Measurements from ENCODE around the gene UXT.
"Not testable (repeated sequence)": the region's sequence is repeated elsewhere in the genome, so short reads cannot be mapped to it uniquely, and the experiment has no call there.

The UXT gene

GRCh38 chrX:47675959-47676859 is 17.2 kb upstream of the UXT start:
- WGBS, 2 experiments: 79 to 93% methylated on average over 7 of the region's 7 CpGs
- not testable (repeated sequence) for H3K4me1 ChIP-seq (ENCODE audit: control insufficient read depth, insufficient read depth, low read length); H3K36me3 ChIP-seq (ENCODE audit: control insufficient read depth, insufficient read depth, low read length); H3K27ac ChIP-seq (ENCODE audit: insufficient read depth, low read depth, low read length, poor library complexity, severe bottlenecking); H3K9me3 ChIP-seq (ENCODE audit: control insufficient read depth, low read length); H3K4me3 ChIP-seq (ENCODE audit: insufficient read depth, low read depth, low read length); H3K27me3 ChIP-seq (ENCODE audit: control insufficient read depth, insufficient read depth, low read length, poor library complexity, severe bottlenecking)

- H3K27ac ChIP-seq (ENCODE audit: insufficient read depth, low read depth, low read length, poor library complexity, severe bottlenecking): no peak overlapping the region
- no peaks in the 10 kb centered on the region for H3K36me3 ChIP-seq (ENCODE audit: control insufficient read depth, insufficient read depth, low read length)
- H3K4me1 ChIP-seq (ENCODE audit: control insufficient read depth, insufficient read depth, low read length): no peaks in the 10 kb centered on the region
- WGBS, 2 experiments: 98 to 99% methylated on average over 4 to 5 of the region's 5 CpGs
- no peaks in the 10 kb centered on the region for H3K9me3 ChIP-seq (ENCODE audit: control insufficient read depth, low read length)
- H3K27me3 ChIP-seq (ENCODE audit: control insufficient read depth, insufficient read depth, low read length, poor library complexity, severe bottlenecking): no peaks in the 10 kb centered on the region
- H3K4me3 ChIP-seq (ENCODE audit: insufficient read depth, low read depth, low read length): no peak overlapping the region
Observed at GRCh38 chrX:47674776-47675175, 15.8 kb upstream of the UXT start.

DNA sequence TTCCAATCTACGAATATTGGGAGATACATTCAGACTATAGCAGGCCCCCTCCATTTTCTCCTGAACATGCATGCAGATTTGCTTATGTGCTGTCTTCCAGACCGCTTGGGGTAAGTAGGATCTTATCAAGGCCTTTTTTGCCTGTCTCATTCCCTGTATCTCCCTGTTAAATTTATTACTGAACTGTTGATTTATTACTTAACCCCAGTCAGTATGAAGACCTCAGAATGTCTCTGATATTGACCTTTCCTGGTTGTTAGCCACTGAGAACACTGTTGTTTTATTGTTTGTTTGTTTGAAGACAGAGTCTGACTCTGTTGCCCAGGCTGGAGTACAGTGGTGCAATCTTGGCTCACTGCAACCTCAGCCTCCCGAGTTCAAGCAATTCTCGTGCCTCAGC is 6.8 kb upstream of the UXT start:
- H3K36me3 ChIP-seq (ENCODE audit: control insufficient read depth, insufficient read depth, low read length); H3K27me3 ChIP-seq (ENCODE audit: control insufficient read depth, insufficient read depth, low read length, poor library complexity, severe bottlenecking); H3K4me1 ChIP-seq (ENCODE audit: control insufficient read depth, insufficient read depth, low read length); H3K4me3 ChIP-seq (ENCODE audit: insufficient read depth, low read depth, low read length); H3K9me3 ChIP-seq (ENCODE audit: control insufficient read depth, low read length); H3K27ac ChIP-seq (ENCODE audit: insufficient read depth, low read depth, low read length, poor library complexity, severe bottlenecking): not testable (repeated sequence)
- WGBS, 2 experiments: 96 to 97% methylated on average over 3 to 4 of the region's 4 CpGs

- no peak overlapping the region for H3K27ac ChIP-seq (ENCODE audit: insufficient read depth, low read depth, low read length, poor library complexity, severe bottlenecking)
Observed at GRCh38 chrX:47664737-47665136, 5.8 kb upstream of the UXT start.

DNA sequence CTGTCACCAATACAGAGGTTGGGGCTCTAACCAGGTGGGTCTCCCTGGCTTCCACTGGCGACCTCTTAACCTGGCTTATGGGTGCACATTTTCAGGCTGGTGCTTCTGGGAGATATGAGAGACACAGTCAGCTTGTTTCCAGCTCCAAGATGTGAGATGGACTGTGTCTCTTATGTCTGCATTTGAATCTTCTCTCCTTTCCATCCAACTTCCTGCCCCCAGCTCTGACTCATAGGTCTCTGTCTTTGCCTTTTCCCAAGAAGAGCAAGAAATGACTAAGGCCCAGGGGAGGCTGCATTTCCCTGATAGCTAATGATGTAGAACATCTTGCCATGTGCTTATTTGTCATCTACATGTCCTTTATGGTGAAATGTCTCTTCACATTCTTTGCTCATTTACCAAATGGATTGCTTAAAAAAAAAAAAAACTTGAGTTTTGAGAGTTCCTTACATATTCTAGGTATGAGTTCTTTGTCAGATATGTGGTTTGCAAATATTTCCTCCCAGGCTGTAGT is 3.2 kb upstream of the UXT start:
- 78 to 85% methylated on average over 1 of the region's 1 CpG for WGBS, 2 experiments
- H3K4me3 ChIP-seq (ENCODE audit: insufficient read depth, low read depth, low read length): no peak overlapping the region
- no peaks in the 10 kb centered on the region for H3K4me1 ChIP-seq (ENCODE audit: control insufficient read depth, insufficient read depth, low read length)
- no peaks in the 10 kb centered on the region for H3K36me3 ChIP-seq (ENCODE audit: control insufficient read depth, insufficient read depth, low read length)
- H3K27me3 ChIP-seq (ENCODE audit: control insufficient read depth, insufficient read depth, low read length, poor library complexity, severe bottlenecking): no peaks in the 10 kb centered on the region
- H3K9me3 ChIP-seq (ENCODE audit: control insufficient read depth, low read length): no peaks in the 10 kb centered on the region
- H3K27ac ChIP-seq (ENCODE audit: insufficient read depth, low read depth, low read length, poor library complexity, severe bottlenecking): no peak overlapping the region

More at GRCh38 chrX:47664737-47665136, 5.8 kb upstream of the UXT start:
- H3K36me3 ChIP-seq (ENCODE audit: control insufficient read depth, insufficient read depth, low read length): no peaks in the 10 kb centered on the region
- no peaks in the 10 kb centered on the region for H3K27me3 ChIP-seq (ENCODE audit: control insufficient read depth, insufficient read depth, low read length, poor library complexity, severe bottlenecking)
- no peaks in the 10 kb centered on the region for H3K9me3 ChIP-seq (ENCODE audit: control insufficient read depth, low read length)
- H3K4me1 ChIP-seq (ENCODE audit: control insufficient read depth, insufficient read depth, low read length): no peaks in the 10 kb centered on the region
- no peak overlapping the region for H3K4me3 ChIP-seq (ENCODE audit: insufficient read depth, low read depth, low read length)
- WGBS, 2 experiments: 89 to 98% methylated on average over 3 to 5 of the region's 5 CpGs

GRCh38 chrX:47661539-47661938 is 2.6 kb upstream of the UXT start:
- no peaks in the 10 kb centered on the region for H3K36me3 ChIP-seq (ENCODE audit: control insufficient read depth, insufficient read depth, low read length)
- H3K4me3 ChIP-seq (ENCODE audit: insufficient read depth, low read depth, low read length): no peak overlapping the region
- no peaks in the 10 kb centered on the region for H3K27me3 ChIP-seq (ENCODE audit: control insufficient read depth, insufficient read depth, low read length, poor library complexity, severe bottlenecking)
- 80 to 91% methylated on average over 6 to 7 of the region's 7 CpGs for WGBS, 2 experiments
- no peaks in the 10 kb centered on the region for H3K4me1 ChIP-seq (ENCODE audit: control insufficient read depth, insufficient read depth, low read length)
- no peaks in the 10 kb centered on the region for H3K9me3 ChIP-seq (ENCODE audit: control insufficient read depth, low read length)
- no peak overlapping the region for H3K27ac ChIP-seq (ENCODE audit: insufficient read depth, low read depth, low read length, poor library complexity, severe bottlenecking)

DNA sequence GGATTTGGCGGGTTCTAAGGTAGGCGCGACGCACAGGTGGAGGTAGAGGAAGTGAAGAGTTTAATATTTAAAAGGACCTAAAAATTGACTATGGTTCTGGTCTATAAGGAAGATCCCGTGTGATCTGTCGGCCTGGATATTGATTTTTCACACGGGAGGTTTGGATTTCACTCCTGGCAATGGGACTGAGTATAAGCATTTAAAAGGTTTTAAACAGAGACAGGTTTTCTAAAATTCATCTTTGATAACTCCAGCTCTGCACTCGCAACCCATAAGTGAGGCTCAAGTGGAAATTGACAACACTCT is 394 bp upstream of the UXT start:
- no peaks in the 10 kb centered on the region for H3K36me3 ChIP-seq (ENCODE audit: control insufficient read depth, insufficient read depth, low read length)
- 49 to 50% methylated on average over 8 of the region's 8 CpGs for WGBS, 2 experiments
- peak overlapping the region; percentile 60 for H3K4me3 ChIP-seq (ENCODE audit: insufficient read depth, low read depth, low read length)
- H3K27me3 ChIP-seq (ENCODE audit: control insufficient read depth, insufficient read depth, low read length, poor library complexity, severe bottlenecking): no peaks in the 10 kb centered on the region
- no peak overlapping the region for H3K27ac ChIP-seq (ENCODE audit: insufficient read depth, low read depth, low read length, poor library complexity, severe bottlenecking)
- no peaks in the 10 kb centered on the region for H3K9me3 ChIP-seq (ENCODE audit: control insufficient read depth, low read length)
- H3K4me1 ChIP-seq (ENCODE audit: control insufficient read depth, insufficient read depth, low read length): no peaks in the 10 kb centered on the region

DNA sequence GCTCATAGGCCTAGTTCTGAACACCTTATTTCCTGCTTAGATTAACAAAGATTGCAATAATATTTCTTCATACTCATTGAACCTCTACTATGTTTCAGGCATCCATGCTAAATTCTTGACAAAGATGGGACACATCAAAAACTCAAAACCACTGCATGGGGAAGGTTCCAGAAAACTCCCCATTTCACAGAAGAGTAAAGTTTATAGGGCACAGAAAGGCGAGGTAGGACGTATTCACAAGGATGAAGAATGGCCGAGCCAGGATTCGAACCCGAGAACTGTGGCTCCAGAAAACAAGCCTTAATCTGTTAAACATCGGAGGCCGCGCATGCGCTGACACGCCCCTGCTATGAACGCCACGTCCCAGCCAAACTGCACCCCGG is 688 bp downstream of the UXT start:
- H3K4me3 ChIP-seq (ENCODE audit: insufficient read depth, low read depth, low read length): peak overlapping the region; percentile 60
- peak overlapping the region; percentile 69 for H3K27ac ChIP-seq (ENCODE audit: insufficient read depth, low read depth, low read length, poor library complexity, severe bottlenecking)
- 4 to 10% methylated on average over 13 of the region's 13 CpGs for WGBS, 2 experiments
- H3K27me3 ChIP-seq (ENCODE audit: control insufficient read depth, insufficient read depth, low read length, poor library complexity, severe bottlenecking): no peaks in the 10 kb centered on the region
- no peaks in the 10 kb centered on the region for H3K9me3 ChIP-seq (ENCODE audit: control insufficient read depth, low read length)
- peaks cover 5% of the 10 kb centered on the region for H3K36me3 ChIP-seq (ENCODE audit: control insufficient read depth, insufficient read depth, low read length)
- H3K4me1 ChIP-seq (ENCODE audit: control insufficient read depth, insufficient read depth, low read length): no peaks in the 10 kb centered on the region

GRCh38 chrX:47651043-47651905 is 7.7 kb downstream of the UXT start:
- H3K4me1 ChIP-seq (ENCODE audit: control insufficient read depth, insufficient read depth, low read length): peaks cover 5% of the 10 kb centered on the region
- H3K27me3 ChIP-seq (ENCODE audit: control insufficient read depth, insufficient read depth, low read length, poor library complexity, severe bottlenecking): no peaks in the 10 kb centered on the region
- H3K4me3 ChIP-seq (ENCODE audit: insufficient read depth, low read depth, low read length): peak overlapping the region; percentile 31
- H3K27ac ChIP-seq (ENCODE audit: insufficient read depth, low read depth, low read length, poor library complexity, severe bottlenecking): no peak overlapping the region
- 17% methylated on average over 19 of the region's 19 CpGs for WGBS, 2 experiments
- peaks cover 5% of the 10 kb centered on the region for H3K36me3 ChIP-seq (ENCODE audit: control insufficient read depth, insufficient read depth, low read length)
- H3K9me3 ChIP-seq (ENCODE audit: control insufficient read depth, low read length): no peaks in the 10 kb centered on the region
